Adrenal gland (tissue), 5 donors: ENCODE measurements around the gene YY1.

Experiments used
- POLR2A ChIP-seq, 2 donors: fragments of 450-650 bp; IDR thresholded peaks; one replicate each; pipeline ENCODE4 v1.6.1; 2017; ENCODE audit warnings: antibody characterized with exemption in 2 of 2, mild to moderate bottlenecking in 2 of 2, moderate library complexity in 1 of 2
- TF ChIP-seq, protein P1 (sequence below), 6 experiments: fragments of 450-650 bp in 4 of 6; fragments of 200-600 bp in 2 of 6; sonication (generic) in 1 of 6; IDR thresholded peaks; 1 replicate in 5 of 6; 2 replicates in 1 of 6; pipeline versions ENCODE4 v1.5.1 to v1.8.0; 2016 to 2021; ENCODE audit warnings: antibody characterized with exemption in 6 of 6, mild to moderate bottlenecking in 2 of 6, moderate library complexity in 1 of 6
- donor health status: DM: no; HTN: no; CAD: no.

DNA sequence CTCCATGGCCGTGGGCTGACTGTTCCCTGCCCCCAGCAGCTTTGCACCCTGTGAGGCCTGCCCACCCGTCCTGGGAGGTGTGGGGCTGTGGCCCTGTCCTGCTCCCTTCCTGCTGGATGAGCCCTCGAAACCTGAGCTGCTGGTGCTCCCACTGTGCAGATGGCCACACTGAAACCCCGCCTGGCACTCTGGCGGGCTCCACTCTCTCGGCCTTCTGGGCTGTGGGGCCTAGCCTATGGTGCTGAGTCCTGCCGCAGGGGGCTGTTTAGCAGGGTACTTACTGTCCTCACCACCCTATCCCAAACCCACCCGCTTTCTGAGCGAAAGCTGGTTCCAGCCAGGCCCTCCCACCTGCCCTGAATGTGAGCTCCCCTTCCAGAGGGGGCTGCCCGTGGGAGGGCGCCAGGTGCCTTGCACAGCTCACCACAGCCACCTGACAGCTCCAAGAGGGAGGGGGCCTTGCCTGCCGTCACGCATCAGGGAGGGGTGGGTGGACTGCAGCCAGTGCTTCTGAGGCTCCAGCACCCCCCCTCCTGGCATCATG, 91.5 kb downstream of the YY1 start:
- TF ChIP-seq, protein P1, sequence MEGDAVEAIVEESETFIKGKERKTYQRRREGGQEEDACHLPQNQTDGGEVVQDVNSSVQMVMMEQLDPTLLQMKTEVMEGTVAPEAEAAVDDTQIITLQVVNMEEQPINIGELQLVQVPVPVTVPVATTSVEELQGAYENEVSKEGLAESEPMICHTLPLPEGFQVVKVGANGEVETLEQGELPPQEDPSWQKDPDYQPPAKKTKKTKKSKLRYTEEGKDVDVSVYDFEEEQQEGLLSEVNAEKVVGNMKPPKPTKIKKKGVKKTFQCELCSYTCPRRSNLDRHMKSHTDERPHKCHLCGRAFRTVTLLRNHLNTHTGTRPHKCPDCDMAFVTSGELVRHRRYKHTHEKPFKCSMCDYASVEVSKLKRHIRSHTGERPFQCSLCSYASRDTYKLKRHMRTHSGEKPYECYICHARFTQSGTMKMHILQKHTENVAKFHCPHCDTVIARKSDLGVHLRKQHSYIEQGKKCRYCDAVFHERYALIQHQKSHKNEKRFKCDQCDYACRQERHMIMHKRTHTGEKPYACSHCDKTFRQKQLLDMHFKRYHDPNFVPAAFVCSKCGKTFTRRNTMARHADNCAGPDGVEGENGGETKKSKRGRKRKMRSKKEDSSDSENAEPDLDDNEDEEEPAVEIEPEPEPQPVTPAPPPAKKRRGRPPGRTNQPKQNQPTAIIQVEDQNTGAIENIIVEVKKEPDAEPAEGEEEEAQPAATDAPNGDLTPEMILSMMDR (IDR thresholded peaks at IDR 0.05) = no peak
- no peak for TF ChIP-seq POLR2A (IDR thresholded peaks at IDR 0.05)
